Natural killer cell treated with Interleukin-12 subunit alpha and Interleukin-12 subunit beta and Interleukin-15 and Interleukin-18, amount 100 ng/mL, for 72 hours (primary cell): ENCODE measurements around the gene INPP5D. TPM values are rescaled to one million over a fixed set of nuclear protein-coding genes. Genes with fewer than 3 reads are reported as not detected.

Experiments
- ATAC-seq, 2 donors: fragments of 150-1000 bp; cut with Tn5 transposase in 1 of 2; sonication (Bioruptor Pico), chemical (Tn5 transposase) in 1 of 2; 2 replicates each; pipeline ENCODE4 v1.10.0; 2021
- DNase-seq: peaks from one replicate; pipeline ENCODE4 v3.0.0; 2022; ENCODE audit warnings: low spot score
- H3K27ac Mint-ChIP-seq, 2 donors: 1 replicate in 1 of 2; 2 replicates in 1 of 2; pipeline ENCODE4 v1.8.0; 2022; ENCODE audit warnings: mixed read lengths in 2 of 2, mild to moderate bottlenecking in 1 of 2, moderate library complexity in 1 of 2
- H3K27me3 Mint-ChIP-seq, 2 donors: 1 replicate in 1 of 2; 2 replicates in 1 of 2; pipeline ENCODE4 v1.8.0; 2022; ENCODE audit warnings: mixed read lengths in 2 of 2
- H3K36me3 Mint-ChIP-seq: one replicate; pipeline ENCODE4 v1.8.0; 2022; ENCODE audit warnings: mixed read lengths
- H3K4me1 Mint-ChIP-seq, 2 donors: 1 replicate in 1 of 2; 2 replicates in 1 of 2; pipeline ENCODE4 v1.8.0; 2022; ENCODE audit warnings: low read depth in 2 of 2, mixed read lengths in 2 of 2, mild to moderate bottlenecking in 1 of 2
- H3K4me3 Mint-ChIP-seq: one replicate; pipeline ENCODE4 v1.8.0; 2022; ENCODE audit warnings: mixed read lengths
- H3K9me3 Mint-ChIP-seq: 2 replicates; pipeline ENCODE4 v1.8.0; 2022; ENCODE audit warnings: mixed read lengths
- total RNA-seq, 2 donors: library from RNA; stranded (reverse); gene quantifications; one replicate each; pipeline ENCODE4 v1.2.3, GENCODE V29; 2022

INPP5D gene
- total RNA-seq, 2 donors from 2014 or later: 136 to 155 TPM

DNA sequence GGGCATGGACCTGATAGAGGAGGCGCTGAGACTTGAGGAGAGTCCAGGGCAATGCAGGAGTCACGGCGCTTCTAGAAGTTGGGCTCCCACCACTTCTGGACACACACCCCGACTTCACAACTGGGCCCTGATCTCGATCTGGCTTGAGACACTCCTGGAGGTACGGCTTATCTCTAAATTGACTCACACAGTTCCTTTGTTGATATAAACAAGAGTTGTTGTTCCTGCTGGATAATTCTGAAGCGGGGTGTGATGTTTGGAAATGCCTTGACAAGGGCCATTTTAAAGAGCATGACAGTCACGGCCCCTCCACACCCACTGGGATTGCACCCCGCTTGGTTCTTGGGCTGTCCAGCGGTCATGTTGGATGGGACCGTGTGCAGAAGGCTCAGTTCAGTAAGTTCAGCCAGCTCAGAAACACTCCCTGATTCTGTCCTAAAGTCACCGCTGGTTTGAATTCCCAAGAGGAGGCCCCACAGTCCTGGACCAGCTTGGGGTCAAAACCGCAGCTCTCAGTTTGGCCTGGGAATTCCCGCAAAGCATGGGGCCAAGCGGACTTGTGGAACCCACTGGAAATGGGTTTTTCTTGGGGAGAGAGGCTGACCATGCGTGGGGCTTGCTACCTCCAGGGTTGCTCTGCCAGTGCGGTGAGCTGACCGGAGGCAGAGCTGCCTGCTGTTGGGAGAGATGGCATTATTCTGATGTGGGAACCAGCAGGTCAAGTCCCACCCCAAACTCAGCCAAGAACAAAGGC is 37.0 kb upstream of the INPP5D start:
- no peaks in the 10 kb centered on the region for H3K4me1 Mint-ChIP-seq
- no peak overlapping the region for H3K27ac Mint-ChIP-seq
- H3K9me3 Mint-ChIP-seq: no peaks in the 10 kb centered on the region
- ATAC-seq (no peak), DNase-seq (no peak)
- H3K27me3 Mint-ChIP-seq: no peaks in the 10 kb centered on the region
- H3K4me3 Mint-ChIP-seq: no peak overlapping the region
- H3K36me3 Mint-ChIP-seq: no peaks in the 10 kb centered on the region

DNA sequence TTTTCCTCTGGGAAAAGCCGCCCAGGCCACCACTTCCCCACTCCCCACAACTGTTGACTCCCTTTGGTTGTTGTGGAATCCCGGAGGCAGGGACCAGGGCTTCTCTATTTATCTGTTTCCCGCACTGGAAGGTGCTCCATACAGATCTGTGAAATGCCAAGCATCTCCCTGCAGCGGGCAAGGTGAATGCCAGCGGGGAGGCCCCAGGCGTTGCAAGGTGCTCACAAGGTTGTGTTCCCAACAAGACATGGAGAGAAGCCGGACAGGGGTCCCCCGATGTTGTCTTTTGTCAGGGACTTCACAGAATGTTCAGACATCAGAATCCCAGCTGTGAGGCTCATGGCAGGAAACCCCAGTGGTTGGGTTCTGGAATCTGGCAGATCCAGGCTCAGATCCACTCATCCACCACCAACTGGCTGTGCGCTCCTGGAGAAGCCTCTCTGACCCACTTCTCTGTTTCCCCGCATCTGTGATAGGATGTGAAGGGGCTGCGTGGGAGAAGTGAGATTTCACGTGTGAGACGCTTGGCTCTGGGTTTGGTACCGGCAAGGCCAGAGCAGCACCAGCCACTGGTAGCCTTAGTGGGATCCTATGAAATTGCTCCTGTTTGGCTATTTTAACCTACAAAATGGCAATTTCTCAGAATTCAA is 36.3 kb upstream of the INPP5D start:
- Mint-ChIP-seq H3K36me3 (no peaks in the 10 kb centered on the region), H3K4me1 (no peaks in the 10 kb centered on the region), H3K4me3 (no peak overlapping the region), H3K27ac (no peak overlapping the region), H3K9me3 (no peaks in the 10 kb centered on the region), H3K27me3 (no peaks in the 10 kb centered on the region)
- no peak for ATAC-seq
- DNase-seq: no peak

DNA sequence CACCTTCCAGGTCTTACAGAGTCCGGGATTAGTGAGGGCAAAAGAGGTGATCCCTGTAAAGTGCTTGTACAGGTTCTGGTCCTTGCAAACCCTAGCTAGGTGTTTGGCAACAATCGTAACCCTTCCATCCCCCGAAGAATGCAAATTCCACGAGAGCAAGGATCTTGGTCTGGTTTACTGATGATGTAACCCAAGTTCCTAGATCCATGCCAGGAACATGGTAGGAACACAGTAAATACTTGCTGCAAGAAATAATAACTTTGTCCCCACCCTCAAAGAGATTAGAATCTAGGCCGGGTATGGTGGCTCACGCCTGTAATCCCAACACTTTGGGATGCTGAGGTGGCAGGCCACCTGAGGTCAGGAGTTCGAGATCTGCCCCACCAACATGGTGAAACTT is 34.4 kb upstream of the INPP5D start:
- no peak overlapping the region for H3K27ac Mint-ChIP-seq
- H3K36me3 Mint-ChIP-seq: no peaks in the 10 kb centered on the region
- no peaks in the 10 kb centered on the region for H3K9me3 Mint-ChIP-seq
- H3K27me3 Mint-ChIP-seq: no peaks in the 10 kb centered on the region
- DNase-seq (no peak), ATAC-seq (no peak)
- H3K4me3 Mint-ChIP-seq: no peak overlapping the region
- peaks cover 0 to 3% of the 10 kb centered on the region in 2 donors for H3K4me1 Mint-ChIP-seq

DNA sequence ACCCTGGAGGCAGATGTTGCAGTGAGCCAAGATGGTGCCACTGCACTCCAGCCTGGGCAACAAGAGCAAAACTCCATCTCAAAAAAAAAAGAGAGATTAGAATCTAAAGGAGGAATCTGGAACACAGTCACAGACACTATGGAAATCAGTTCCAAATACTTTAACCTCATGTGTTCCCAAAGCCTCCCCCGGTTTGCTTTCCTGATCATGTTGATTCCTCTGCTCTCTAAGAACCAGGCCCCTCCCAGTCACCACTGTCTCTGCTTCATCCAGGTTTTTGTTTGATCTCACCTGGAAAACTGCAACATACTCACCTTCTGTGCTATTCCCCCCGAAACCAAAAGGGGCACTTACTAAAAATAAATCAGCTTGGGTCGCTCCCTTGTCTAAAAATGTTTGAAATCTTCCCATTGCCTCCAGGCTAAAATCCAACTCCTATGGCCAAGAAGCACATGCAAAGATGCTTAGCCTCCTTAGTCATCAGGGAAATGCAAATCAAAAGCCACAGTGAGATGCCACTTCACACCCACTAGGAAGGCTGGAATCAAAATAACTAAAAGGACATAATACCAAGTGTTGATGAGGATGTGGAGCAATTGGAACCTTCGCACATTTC is 33.8 kb upstream of the INPP5D start:
- Mint-ChIP-seq H3K9me3 (no peaks in the 10 kb centered on the region), H3K27ac (no peak overlapping the region), H3K4me1 (peaks cover 0 to 3% of the 10 kb centered on the region in 2 donors), H3K36me3 (no peaks in the 10 kb centered on the region), H3K27me3 (no peaks in the 10 kb centered on the region), H3K4me3 (no peak overlapping the region)
- no peak for DNase-seq
- ATAC-seq: no peak

DNA sequence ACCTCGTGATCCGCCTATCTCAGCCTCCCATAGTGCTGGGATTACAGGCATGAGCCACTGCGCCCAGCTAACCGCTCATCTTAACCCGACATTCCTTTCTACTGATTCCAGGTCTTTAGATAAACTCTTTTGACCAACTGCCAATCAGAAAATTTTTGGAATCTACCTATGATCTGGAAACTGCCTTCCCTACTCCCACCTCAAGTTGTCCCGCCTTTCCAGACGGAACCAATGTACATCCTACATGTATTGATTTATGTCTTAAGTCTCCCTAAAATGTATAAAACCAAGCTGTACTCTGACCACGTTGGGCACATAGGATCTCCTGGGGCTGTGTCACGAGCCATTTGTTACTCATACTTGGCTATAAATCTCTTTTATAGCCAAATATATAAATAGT is 30.8 kb upstream of the INPP5D start:
- DNase-seq: no peak
- H3K9me3 Mint-ChIP-seq: no peaks in the 10 kb centered on the region
- no peaks in the 10 kb centered on the region for H3K27me3 Mint-ChIP-seq
- H3K4me3 Mint-ChIP-seq: no peak overlapping the region
- ATAC-seq: no peak
- H3K36me3 Mint-ChIP-seq: no peaks in the 10 kb centered on the region
- H3K4me1 Mint-ChIP-seq: peaks cover 0 to 3% of the 10 kb centered on the region in 2 donors
- no peak overlapping the region for H3K27ac Mint-ChIP-seq

DNA sequence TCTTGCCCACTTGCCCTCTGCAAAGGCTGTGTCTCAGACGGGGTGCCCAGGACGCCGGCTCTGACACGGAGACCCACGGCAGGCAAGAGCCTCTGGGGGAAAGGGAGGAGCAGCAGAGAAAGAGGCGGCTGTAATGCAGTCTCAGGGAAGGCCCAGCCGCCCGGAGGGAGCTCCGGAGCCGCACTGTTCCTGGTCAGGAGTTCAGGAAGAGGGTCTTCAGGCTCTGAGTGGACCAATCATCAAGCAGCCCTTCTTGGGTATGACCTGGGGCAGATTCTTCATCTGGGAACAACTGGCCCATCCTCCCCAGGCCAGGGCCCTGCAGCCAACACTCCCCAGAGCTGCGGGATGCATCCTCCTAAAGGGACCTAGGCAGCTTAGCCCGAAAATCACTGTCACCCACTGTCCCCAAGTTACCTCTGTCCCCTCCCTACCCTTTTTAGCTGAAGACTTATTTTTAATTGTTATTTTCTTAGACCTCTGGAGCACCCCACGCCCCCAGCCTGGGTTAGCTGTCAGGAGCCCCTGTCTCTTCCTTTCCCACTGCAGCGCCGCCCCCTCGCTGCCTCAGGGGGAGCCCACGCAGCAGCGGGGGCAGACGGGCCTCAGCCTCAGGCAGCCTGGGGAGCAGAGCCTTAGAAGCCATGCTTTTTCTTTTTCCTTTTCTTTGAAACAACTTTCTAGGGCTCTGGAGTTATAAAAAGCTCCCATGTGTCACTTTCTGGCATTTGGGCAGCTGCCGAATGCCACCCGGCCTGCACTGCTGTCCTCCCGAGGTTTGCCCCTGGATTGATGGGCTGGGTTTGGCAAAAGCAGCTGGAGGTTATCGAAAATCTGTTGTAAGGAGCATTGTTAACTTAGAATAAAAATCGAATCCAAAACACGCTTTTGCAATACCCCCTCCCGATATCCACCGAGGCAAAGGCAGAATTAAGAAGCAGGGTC is 28.3 kb upstream of the INPP5D start:
- H3K27me3 Mint-ChIP-seq: no peaks in the 10 kb centered on the region
- no peaks in the 10 kb centered on the region for H3K36me3 Mint-ChIP-seq
- H3K4me3 Mint-ChIP-seq: no peak overlapping the region
- peaks cover 0 to 3% of the 10 kb centered on the region in 2 donors for H3K4me1 Mint-ChIP-seq
- H3K27ac Mint-ChIP-seq: no peak overlapping the region
- no peaks in the 10 kb centered on the region for H3K9me3 Mint-ChIP-seq
- DNase-seq (no peak), ATAC-seq (no peak)

DNA sequence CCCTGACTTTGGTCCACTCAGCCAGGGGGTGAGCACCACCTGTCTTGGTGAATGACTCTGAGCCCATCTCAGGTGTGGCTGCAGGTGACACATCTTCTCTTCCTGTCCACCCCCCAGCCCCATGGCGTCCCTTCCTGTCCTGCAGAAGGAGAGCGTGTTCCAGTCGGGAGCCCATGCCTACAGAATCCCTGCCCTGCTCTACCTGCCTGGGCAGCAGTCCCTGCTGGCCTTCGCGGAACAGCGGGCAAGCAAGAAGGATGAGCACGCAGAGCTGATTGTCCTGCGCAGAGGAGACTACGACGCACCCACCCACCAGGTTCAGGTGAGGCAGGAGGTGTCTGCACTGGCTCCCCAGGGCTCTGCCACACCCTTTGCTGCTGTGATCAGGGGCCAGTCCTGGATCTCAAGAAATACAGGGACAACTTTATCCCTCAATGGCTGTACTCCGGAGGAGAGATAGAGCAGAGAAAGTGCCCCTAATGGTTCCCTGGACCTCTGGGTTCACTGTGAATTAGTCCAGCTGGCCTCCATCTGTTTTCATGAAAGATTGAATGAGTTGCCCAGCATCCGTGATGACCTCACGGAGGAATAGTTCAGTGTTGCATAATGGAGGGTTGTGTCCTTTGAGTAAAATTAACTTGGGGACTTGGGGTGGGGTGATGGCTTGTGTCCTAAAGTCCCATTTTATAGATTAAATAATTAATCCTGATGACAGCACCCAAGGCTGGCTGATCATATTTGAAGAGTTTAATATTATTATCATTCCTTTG is 27.4 kb upstream of the INPP5D start, which contains the start of gene NEU2:
Gene NEU2 (plus strand): TSS at position 122 of the 770 bp plus-strand sequence. CDS start 0 bp downstream, at position 122.
- ATAC-seq: peak in 1 of 2 donors; percentile 34
- H3K4me1 Mint-ChIP-seq: peaks cover 0 to 3% of the 10 kb centered on the region in 2 donors
- H3K27me3 Mint-ChIP-seq: no peaks in the 10 kb centered on the region
- H3K4me3 Mint-ChIP-seq: no peak within 1 kb of the TSS
- no peaks in the 10 kb centered on the region for H3K9me3 Mint-ChIP-seq
- DNase-seq: no peak
- no peaks in the 10 kb centered on the region for H3K36me3 Mint-ChIP-seq
- H3K27ac Mint-ChIP-seq: no peak within 1 kb of the TSS

DNA sequence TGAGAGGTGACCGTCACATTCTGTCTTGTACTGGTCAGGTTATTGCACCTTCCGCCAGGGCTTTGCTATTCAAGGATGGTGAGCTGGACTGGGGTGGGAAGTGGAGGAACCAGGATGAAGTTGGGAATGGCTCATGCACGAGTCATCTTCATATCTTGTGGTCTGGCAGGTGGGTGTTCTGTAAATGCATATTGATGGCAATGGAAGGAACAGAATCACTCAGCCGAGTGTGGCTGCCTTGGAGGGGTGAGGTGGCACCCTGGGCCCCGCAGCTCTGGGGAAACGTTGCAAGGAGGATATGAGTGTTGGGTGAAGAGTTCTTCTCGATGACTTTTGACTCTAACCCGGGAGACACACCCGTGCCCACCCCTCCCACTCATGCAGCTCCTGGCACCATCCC is 26.5 kb upstream of the INPP5D start:
- DNase-seq (no peak), ATAC-seq (no peak)
- no peaks in the 10 kb centered on the region for H3K9me3 Mint-ChIP-seq
- no peak overlapping the region for H3K27ac Mint-ChIP-seq
- peaks cover 0 to 3% of the 10 kb centered on the region in 2 donors for H3K4me1 Mint-ChIP-seq
- H3K4me3 Mint-ChIP-seq: no peak overlapping the region
- H3K27me3 Mint-ChIP-seq: no peaks in the 10 kb centered on the region
- no peaks in the 10 kb centered on the region for H3K36me3 Mint-ChIP-seq

DNA sequence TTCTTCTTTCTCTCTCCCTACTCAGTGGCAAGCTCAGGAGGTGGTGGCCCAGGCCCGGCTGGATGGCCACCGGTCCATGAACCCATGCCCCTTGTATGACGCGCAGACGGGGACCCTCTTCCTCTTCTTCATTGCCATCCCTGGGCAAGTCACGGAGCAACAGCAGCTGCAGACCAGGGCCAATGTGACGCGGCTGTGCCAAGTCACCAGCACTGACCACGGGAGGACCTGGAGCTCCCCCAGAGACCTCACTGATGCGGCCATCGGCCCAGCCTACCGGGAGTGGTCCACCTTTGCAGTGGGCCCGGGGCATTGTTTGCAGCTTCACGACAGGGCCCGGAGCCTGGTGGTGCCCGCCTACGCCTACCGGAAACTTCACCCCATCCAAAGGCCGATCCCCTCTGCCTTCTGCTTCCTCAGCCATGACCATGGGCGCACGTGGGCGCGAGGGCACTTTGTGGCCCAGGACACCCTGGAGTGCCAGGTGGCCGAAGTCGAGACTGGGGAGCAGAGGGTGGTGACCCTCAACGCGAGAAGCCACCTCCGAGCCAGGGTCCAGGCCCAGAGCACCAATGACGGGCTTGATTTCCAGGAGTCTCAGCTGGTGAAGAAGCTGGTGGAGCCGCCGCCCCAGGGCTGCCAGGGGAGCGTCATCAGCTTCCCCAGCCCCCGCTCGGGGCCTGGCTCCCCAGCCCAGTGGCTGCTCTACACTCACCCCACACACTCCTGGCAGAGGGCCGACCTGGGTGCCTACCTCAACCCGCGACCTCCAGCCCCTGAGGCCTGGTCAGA is 25.9 kb upstream of the INPP5D start:
- peaks cover 0 to 2% of the 10 kb centered on the region in 2 donors for H3K4me1 Mint-ChIP-seq
- ATAC-seq: peak in 1 of 2 donors; percentile 43

DNA sequence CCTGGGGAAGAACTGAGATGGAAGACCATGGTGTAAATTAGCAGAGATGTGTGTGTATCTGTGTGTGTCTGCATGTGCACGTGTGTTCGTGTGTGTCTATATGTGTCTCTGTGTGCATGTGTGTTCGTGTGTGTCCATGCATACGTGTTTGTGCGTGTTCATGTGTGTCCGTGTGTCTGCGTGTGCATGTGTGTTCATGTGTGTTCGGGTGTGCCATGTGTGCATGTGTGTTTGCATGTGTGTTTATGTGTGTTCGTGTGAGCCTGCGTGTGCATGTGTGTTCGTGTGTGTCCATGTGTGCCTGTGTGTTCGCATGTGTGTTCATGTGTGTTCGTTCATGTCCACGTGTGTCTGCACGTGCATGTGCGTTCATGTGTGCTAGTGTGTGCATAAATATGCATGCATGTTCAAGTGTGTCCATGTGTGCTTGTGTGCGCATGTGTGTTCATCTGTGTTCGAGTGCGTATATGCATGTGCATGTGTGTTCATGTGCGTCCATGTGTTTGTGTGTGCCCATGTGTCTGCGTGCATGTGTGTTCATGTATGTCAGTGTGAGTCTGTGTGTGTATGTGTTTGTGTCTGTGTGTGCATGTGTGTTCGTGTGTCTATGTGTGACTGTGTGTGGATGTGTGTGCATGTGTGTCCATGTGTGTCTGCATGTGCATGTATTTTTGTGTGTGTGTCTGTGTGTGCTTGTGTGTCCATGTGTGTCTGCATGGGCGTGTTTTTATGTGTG is 24.5 kb upstream of the INPP5D start:
- ATAC-seq (no peak), DNase-seq (no peak)
- Mint-ChIP-seq H3K36me3 (no peaks in the 10 kb centered on the region), H3K9me3 (no peaks in the 10 kb centered on the region), H3K27ac (no peak overlapping the region), H3K4me3 (no peak overlapping the region), H3K27me3 (peaks cover 0 to 6% of the 10 kb centered on the region in 2 donors), H3K4me1 (no peaks in the 10 kb centered on the region)

More for the DNA sequence above, 25.9 kb upstream of the INPP5D start:
- Mint-ChIP-seq H3K27me3 (no peaks in the 10 kb centered on the region), H3K36me3 (no peaks in the 10 kb centered on the region), H3K4me3 (no peak overlapping the region), H3K27ac (no peak overlapping the region), H3K9me3 (no peaks in the 10 kb centered on the region)
- DNase-seq: no peak

DNA sequence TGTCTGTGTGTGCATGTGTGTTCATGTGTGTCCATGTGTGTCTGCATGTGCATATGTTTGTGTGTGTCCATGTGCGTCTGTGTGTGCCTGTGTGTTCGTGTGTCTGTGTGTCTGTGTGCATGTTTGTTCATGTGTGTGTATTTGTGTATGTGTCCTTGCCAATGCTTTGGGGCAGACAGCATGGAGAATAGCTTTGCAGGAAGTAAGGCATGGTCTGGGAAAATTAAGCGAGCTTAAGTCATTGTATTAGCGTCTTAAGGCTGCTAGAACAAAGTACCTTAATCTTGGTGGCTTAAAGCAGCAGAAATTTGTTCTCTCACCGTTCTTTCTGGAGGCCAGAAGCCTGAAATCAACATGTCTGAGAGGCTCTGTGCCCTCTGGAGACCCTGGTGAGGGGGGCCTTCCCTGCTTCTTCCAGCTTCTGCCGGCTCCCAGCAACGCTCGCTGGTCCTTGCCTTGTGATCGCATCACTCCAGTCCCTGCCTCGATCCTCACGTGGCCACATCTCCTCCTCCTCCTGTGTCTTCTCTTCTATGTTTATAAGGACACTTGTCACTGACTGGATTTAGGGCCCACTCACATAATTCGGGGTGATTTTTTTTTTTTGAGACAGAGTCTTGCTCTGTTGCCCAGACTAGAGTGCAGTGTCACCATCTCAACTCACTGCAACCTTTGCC is 23.8 kb upstream of the INPP5D start:
- Mint-ChIP-seq H3K4me3 (no peak overlapping the region), H3K9me3 (no peaks in the 10 kb centered on the region), H3K27ac (no peak overlapping the region), H3K27me3 (peaks cover 0 to 9% of the 10 kb centered on the region in 2 donors), H3K4me1 (no peaks in the 10 kb centered on the region), H3K36me3 (no peaks in the 10 kb centered on the region)
- ATAC-seq (no peak), DNase-seq (no peak)
